8988T (cell line): ENCODE data around the gene CAST.

Source experiments
- DNase-seq: peaks from one replicate; pipeline ENCODE4 v3.0.0; 2011

CAST gene

DNA sequence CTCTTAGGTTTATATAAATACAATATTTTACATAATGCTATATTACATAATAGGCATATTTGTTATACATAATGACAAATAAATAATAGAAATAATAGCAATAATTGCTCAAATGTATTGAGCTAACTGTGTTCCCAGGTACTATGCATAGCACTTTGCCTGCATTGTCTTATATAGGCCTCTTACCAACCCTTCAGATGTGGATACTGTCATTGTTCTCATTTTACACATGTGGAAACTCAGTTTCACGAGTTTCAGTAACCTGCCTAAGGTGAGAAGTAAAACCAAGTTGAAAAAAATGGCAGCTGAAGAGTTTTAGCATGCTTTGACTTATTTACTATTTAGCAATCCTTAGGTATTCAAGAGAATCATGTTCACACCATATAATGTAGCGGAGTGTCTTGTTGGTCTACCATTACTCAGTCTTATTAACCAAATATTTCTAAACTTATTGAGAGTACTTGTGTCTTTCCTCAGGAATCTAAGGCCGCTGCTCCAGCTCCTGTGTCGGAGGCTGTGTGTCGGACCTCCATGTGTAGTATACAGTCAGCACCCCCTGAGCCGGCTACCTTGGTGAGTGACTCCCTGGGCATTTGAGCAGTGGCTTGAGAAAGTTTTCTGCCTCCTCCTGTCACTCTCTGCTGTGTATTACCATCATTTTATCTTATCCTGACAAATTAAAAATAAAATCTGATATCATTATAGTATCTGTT lies 88.1 kb downstream of the CAST start:
- DNase-seq = no peak

DNA sequence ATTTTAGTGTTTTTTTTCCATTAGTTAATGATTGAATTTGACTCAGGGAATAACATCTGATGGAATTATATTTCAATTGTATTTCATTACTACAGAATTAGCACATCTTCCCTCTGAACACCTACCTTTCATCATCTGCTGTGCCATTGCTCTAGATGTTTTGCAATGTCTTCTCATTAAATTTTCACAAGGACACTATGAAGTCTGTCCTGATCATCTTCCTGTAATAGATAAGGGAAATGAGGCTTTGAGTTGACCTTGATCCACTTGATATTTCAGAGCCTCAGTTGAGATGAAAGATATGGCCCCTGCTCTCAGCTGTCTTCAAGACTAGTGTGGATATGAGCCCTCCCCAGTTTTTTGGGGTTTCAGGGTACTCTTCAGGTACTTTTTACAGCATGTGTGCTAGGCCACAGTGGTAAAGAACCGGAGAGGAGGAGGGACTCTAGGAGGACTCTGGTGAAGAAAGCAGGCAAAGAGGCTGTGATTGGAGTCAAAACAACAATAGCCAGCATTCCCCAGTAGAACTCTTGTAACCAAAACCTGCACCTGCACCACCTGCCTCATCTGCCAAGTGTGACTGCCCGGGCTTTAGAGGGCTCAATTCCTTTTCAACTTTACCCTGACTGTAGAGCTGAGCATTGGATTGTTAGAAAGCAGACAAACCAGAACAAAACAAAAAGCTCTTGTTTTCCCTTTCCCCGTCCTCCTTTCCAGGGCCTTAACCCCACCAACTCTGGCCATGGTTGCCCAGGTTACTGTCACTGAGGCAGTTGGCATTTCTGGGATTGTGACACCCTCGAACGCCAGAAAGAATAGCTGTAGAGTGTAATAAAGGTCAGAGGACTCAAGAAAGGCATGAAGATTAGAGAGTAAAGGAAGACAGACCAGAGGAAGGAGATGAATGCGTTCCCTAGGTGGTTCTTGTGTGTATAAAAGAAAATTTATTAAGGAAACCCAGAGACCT lies 89.3 kb downstream of the CAST start:
- DNase-seq = no peak

DNA sequence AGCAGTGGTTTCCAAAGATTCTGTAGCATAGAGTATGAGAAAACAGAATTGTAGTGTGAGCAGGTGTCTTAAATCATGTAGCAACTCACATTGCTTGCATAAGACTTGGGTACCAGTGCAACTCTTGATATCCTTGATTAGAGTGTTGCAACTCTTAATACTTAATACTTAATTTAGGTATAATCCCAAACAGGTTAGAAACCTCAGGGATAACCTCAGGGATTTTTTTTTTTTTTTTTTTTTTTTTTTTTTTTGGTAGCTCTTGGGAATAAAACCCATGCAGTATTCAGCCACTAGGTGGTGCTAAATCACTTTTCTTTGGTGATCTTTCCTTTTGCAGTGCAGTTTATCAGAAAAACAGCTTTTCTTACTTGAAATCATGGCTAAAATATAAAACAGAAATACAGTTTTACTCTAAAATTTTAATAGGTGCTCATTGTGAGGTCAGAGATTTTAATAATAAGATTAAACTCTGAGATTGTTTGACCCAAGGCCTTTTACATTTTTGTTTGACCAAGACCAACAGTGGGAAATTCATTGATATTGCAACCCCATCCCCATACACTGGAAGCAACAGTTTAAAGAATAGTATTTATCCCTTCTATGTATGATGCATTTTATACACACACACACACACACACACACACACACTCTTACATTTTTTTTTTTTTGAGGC lies 90.3 kb downstream of the CAST start:
- DNase-seq = peak; percentile 14

DNA sequence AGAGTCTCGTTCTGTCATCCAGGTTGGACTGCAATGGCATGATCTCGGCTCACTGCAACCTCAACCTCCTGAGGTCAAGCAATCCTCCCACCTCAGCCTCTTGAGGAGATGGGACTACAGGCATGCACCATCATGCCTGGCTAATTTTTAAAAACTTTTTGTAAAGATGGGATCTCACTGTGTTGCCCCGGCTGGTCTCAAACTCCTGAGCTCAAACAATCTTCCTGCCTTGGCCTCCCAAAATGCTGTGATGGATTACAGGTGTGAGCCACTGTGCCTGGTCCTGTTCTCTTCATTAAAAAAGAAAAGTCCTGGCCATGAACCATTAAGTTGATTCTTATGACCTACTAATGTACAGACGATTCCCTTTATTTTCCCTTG lies 90.8 kb downstream of the CAST start:
- no peak for DNase-seq

DNA sequence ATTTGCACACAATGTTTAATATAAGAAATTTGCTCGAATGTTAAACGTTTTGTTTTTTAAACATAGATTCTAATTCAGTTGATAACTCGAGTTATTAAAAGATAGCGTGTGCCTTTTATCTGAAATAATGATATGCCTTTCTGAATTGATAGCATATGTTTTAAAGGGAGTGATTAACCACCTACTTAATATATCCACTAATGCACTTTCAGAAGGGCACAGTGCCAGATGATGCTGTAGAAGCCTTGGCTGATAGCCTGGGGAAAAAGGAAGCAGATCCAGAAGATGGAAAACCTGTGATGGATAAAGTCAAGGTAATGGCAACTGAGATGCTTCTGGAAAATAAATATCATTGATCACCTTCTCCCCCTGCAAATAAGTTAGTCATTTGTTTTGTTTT lies 91.7 kb downstream of the CAST start:
- DNase-seq = no peak

DNA sequence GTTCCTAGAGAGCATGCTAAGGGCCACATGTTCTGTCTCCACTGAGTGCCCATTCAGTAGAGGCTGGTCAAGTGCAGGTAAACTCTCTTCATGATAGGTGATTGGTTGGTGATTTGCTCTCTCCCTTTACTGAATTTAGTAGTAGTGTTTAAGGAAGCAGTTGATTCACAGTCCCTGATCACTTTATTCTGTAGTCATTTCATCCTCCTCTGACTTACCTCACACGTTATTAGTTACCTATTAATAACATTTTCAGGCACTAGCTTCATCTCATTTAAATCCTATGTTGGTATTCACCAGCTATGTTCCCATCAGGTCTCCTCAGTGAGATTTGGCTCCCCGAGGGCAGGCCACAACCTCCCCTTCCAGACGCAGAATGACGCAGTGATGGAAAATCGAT lies 93.7 kb downstream of the CAST start:
- no peak for DNase-seq

DNA sequence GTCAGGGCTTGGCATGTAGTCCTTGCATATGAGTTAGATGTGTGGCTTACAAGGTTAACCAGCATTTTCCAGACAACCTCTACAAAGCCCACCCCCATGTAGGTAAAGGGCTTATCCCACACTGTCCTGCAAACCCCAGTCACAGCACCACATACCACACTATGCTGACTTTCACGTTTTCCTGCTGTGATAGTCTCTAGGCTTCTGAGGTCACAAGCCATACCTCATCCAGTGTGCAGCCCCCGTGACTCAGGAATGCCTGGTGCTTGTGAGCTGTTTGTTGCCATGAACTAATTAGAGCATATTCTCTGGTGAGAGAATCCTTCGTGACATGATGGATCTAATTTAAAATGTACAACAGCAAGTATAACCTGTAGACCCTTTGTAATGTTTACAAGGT lies 94.8 kb downstream of the CAST start:
- no peak for DNase-seq

DNA sequence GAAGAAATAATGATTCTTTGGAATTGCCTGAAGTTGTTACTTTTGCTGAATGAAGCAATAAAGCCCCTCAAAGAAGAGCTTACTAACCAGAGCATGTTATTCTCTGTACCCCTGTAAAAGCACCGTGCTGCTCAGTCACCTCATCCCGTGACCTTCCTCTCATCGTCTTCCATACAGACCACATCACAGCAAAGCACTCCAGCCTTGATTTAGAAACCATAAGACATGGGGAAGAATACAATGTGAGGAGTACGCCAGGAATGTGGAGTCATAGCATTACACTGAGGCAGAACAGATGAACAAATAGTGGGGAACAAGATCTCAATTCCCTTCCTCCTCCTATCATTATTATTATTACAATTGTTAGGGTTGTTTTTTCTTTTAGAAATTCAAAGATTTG lies 96.4 kb downstream of the CAST start:
- DNase-seq = no peak

DNA sequence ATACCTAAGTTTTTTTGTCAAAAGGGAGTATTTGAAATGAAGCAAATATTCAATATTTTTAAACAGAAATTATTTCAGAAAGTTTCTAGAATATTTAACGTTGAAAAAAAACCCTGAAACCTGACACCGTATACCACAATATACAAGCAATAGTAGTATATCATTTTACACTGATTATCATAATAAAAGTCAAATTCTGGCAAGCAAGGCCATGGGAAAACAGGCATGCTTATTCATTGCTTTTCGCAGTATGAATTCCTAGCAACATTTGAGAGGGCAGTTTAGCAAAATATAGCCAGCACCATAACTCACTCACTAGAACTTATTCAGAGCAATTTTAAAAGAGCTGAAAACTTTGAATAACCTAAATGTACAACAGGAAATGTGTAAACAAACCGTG lies 99.4 kb downstream of the CAST start:
- no peak for DNase-seq

DNA sequence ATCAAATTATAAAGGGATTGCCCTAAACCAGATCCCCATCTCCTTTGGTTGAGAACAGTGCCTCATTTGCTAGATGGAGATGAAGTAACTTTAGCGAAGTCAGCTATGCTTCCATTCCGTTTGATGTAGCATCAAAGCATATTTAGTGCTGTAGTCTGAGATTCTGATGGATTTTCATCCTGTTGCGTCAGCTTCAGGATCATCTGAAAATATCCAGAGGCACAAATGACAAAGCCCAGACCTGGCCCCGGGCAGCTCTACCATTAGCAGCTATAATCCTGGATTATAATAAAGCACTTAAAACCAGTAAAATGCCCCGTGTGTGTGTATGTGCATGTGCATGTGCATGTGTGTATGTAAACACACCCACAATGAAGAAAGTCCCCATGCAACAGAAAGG lies 100.8 kb downstream of the CAST start:
- DNase-seq = no peak

DNA sequence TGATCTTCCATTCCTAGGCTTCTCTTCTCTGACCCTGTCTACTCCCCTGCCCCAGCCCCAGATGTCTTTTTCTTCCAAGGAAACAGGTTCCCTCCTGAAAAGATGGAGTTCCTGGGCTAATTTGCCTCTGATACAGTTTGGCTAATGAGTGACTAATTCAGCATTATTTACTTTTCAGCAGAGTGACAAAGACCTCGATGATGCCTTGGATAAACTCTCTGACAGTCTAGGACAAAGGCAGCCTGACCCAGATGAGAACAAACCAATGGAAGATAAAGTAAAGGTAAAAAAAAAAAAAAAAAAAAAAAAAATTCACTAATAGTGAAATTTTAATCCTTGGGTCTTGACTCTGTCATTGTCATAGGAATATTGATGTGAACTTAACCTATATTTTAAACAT lies 102.9 kb downstream of the CAST start:
- DNase-seq = no peak

DNA sequence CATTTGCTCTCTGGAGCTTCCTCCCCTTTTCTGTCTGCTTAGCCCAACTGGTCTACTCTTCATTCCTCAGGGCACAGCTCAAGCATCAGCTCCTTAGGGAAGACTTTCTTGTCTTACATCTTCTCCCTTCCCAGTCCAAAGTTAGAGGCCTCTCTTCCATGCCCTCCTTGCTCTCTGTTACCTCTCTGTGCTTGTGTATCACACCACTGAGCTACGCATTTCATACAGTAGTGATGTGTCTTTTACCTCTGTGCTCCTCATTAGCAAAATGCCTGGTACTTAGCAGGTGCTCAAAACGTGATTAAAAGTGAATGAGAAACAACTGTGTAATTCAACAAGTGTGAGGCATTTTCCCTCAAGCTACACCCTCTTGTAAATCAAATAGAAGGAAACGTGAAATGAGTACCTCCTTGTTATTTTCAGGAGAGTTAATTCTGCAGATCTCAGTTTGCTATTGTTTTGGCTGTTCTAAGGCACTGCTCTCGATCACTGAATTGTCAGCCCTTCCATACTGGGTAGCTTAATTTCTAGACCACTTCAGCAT lies 106.6 kb downstream of the CAST start:
- no peak for DNase-seq

DNA sequence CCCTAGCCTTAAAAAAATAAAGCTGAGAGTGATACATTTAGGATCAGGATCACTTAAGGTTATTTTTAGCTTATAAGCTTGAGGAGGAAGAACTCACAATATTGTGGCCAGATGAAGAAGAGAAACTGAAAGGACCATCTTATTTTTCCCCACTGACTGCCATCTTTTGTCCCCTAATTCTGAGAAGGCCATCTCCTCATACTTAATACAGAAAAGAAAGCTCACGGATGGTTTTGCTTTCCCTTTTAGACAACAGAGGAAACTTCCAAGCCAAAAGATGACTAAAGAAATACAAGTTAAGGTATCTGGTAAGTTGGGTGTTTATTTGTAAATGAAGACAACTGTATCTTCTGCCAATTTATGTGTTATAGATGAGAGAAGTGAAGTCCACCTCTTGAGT lies 109.2 kb downstream of the CAST start:
- no peak for DNase-seq

DNA sequence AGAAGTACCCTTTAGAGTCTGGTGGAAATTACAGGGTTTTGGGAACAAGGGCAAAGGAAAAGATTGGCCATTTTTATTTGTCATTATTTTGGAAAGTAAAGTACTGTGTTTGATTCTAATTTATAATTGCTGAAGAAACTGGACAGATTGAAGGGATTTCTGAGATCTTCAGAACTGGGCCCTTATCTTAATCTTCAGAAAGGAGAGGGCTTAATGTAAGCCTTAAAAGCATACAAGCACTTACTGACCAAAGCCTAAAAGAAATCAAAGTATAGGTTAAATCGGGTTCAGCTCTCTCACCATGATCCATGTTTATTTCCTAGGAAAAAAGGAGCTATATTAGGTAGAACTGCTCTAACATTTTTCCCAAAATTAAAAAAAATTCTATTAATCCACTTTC lies 109.9 kb downstream of the CAST start:
- DNase-seq = no peak

DNA sequence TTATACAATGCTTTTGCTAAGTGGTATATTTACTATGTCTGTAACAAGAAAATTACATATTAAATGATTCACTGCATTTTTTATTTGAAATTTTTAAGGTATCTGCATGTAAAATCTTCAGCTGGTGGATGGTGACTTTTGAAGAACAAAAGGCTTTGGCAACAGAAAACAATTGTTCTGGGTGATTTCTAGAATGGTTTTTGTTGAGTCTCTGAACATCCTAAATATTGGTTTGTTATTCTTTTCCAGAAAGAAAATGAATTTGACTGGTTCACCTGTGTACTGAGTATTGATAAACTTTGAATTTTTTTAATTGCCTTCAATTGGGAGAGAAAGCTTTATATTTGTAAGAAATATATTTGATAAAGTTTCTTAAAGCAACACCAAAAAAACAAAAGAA lies 110.4 kb downstream of the CAST start:
- DNase-seq = no peak

DNA sequence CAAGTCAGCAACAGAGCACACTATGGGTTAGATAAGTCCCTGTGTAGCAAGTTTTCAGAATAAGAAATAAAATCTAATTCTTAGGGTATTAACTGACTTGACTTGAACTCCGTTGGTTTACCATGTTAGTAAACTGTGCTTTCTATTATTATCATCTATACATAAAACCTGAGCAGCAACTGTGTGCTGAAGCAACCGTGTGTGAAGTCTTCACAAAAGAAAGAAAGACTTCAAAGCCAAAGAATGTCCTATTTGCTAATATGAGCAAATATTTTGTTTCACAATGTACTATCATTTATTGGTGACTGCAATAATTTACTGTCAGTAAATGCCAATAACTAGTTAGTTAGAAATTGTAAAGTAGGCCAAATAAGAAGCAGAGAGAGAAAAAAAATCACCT lies 112.9 kb downstream of the CAST start:
- DNase-seq = no peak

DNA sequence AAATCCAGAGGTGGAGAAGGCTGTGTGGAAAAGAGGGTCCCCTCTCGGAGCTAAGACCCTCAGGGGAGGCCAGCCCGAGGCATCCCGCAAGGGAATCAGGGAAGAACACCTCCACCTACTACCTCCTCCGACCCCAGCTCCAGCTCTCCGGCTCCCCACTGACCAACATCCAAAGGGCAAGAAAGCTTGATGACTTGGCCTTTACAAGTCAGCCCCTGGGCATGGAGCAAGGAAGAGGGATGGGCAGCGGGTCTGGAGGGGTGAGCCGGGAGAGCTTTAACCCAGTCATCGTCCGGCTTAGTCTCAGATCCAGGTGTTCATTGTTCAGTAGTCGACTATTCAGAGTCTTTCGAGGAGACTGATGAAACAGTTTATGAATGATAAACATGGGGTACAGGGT lies 113.5 kb downstream of the CAST start:
- no peak for DNase-seq

DNA sequence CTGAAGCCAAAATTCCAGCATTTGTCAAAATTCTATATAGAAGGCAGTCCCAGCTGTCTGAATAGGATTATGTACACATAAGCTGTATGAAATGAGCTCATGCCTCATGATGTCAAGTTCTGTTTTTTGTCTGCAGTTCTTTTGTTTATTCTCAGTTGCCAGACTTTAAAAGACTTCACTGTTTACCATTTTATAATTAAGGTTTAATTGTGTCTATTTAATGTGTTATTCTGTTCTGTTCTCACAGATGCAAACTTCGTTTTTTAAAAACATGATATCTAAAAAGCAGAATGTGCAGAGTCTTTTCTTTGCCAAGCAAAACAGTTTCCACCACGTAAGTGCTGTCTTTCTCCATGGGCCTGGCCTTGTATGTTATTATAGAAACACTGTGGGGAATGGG lies 114.4 kb downstream of the CAST start:
- no peak for DNase-seq

DNA sequence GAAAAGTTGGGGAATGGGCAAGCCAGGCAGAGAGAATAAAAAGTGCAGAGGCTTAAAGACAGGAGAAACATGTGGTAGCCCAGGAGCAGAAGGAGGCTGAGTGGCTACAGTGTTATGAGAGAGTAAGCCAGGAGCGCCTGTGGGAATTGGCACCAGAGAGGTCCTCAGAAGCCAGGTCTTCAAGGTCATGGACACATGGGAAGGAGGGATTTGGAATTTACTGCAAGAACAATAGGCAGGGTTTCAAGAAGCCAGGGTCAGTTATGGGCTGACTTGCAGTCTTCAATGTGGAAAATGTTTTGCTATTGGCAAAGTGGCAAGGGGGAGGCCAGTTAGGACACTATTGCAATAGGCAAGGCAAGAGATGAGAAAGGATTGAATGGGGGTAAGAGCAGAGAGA lies 116.2 kb downstream of the CAST start:
- no peak for DNase-seq

DNA sequence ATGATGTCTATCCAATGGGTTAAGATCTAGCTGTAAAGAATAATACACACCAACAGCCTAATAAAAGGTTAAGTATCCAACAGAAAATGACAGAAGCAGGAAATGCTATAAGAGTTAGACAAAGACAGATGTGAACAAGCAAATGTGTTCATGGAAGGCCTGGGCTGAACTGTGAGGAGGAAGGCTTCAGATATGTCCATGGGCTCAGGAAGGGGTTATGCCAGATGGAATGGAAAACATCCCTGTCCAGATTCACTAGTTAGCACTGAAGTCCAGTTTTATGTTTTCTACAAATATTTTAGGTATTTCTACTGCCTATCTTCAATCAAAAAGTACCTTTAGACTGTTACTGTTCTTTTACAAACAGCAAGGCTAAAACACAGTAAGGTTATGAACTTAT lies 118.5 kb downstream of the CAST start:
- DNase-seq = no peak

DNA sequence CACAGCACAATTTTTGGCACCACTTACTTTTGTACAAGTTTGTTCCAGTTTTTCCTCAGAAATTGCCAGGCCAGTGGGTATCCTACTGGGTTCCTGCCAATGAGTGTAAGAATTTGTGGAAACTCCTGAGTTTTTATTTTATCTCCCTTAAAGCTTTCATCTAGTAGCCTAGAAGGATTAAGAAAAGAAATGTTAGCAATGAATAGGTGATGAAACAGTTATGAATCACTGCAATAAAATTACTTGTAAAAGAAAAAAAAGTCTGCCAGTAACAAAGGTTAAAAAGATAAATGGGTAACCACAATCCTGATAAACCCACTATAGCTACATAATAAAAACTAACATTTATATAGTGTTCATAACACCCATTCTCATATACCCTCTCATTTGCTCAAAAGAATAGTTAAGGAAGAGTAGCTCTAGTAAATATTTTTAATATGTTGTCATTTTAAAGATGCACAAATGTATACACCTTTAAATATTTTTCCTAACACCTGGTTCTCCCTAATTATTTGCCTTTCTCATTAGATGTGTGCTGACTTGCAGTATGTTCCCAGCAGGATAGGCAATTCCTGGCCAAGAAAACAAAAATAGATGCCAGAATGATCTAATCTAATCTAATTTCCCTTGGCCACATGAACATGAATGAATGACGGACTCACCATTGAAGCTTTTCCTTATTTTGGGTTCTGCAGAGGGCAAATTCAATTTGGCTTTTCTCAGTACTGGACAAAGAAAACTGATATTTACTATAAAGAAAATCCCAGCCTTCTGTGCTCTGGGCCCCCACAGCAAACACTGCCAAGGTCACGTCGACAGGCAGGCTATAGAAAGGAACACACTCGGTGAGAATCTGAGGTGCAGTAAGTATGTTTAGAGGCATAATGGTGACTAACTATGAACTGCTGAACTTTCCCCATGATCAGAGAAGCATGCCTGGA lies 119.1 kb downstream of the CAST start:
- no peak for DNase-seq

DNA sequence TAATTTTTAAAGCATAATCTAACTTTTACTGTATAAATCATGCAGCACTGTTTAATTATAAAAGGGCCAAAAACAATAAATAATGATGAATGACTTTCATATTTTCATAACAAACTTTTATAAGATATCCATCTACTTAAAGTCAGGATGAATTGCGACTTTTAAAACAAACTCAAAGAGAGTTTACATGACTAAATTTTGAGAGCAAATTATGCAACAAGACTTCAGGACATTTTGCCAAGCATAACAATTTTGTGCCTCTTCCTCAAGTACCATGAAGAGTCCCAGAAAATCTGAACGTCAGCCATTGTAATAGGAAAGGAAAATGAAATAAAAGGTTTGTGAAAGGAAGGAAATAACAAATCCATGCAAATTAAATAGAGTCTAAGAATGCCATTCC lies 121.2 kb downstream of the CAST start:
- no peak for DNase-seq
